C4-2B (cell line): ENCODE data around the gene RIT2.

Experiments
- ZFX ChIP-seq: fragments of 450-650 bp; IDR thresholded peaks from 2 replicates; pipeline ENCODE4 v1.6.1; 2017
- TF ChIP-seq, protein P1 (sequence below): fragments of 450-650 bp; conservative IDR thresholded peaks from 2 replicates; pipeline ENCODE4 v1.5.1; 2017; ENCODE audit warnings: mild to moderate bottlenecking

- TF ChIP-seq, protein P1, sequence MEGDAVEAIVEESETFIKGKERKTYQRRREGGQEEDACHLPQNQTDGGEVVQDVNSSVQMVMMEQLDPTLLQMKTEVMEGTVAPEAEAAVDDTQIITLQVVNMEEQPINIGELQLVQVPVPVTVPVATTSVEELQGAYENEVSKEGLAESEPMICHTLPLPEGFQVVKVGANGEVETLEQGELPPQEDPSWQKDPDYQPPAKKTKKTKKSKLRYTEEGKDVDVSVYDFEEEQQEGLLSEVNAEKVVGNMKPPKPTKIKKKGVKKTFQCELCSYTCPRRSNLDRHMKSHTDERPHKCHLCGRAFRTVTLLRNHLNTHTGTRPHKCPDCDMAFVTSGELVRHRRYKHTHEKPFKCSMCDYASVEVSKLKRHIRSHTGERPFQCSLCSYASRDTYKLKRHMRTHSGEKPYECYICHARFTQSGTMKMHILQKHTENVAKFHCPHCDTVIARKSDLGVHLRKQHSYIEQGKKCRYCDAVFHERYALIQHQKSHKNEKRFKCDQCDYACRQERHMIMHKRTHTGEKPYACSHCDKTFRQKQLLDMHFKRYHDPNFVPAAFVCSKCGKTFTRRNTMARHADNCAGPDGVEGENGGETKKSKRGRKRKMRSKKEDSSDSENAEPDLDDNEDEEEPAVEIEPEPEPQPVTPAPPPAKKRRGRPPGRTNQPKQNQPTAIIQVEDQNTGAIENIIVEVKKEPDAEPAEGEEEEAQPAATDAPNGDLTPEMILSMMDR = no peak
- no peak for TF ChIP-seq ZFX
Observed at GRCh38 chr18:42824178-42824577, 291.3 kb downstream of the RIT2 start.
